Sciatic nerve (tissue), 2 donors: ENCODE results near the gene SPDYE1. TPM values are rescaled to one million over a fixed set of nuclear protein-coding genes. Genes with fewer than 3 reads are reported as not detected.

Source experiments
- ATAC-seq: fragments of 200-7000 bp; cut with Tn5 transposase; one replicate; pipeline ENCODE4 v1.9.1; 2020; ENCODE audit warnings: mild to moderate bottlenecking, moderate library complexity
- DNase-seq: peaks from one replicate; pipeline ENCODE4 v3.0.0-alpha.2; 2020; ENCODE audit warnings: low spot score
- intact Hi-C: fragments of 100-400 bp; cut with DNase I; formaldehyde crosslinking; loops from one replicate; pipeline ENCODE4 v1.14.2; 2022
- microRNA-seq: library from miRNA; unstranded; fragments of <30 nt; microRNA quantifications from one replicate; pipeline ENCODE4 v1.2.0, GENCODE V29; 2020
- total RNA-seq: library from RNA; stranded (reverse); fragmentation: NEBNext Ultra II Directional; extraction: Animal tissue kit (Norgen Biotek cat#: 25700); gene quantifications from one replicate; pipeline ENCODE4 v1.2.1, GENCODE V29; 2021
- donor health status: DM: no; HTN: no; CAD: no.
- donor health status: DM: no; HTN: no; CAD: no.

Gene SPDYE1
- total RNA-seq, 1 donor from 2014 or later = not detected

DNA sequence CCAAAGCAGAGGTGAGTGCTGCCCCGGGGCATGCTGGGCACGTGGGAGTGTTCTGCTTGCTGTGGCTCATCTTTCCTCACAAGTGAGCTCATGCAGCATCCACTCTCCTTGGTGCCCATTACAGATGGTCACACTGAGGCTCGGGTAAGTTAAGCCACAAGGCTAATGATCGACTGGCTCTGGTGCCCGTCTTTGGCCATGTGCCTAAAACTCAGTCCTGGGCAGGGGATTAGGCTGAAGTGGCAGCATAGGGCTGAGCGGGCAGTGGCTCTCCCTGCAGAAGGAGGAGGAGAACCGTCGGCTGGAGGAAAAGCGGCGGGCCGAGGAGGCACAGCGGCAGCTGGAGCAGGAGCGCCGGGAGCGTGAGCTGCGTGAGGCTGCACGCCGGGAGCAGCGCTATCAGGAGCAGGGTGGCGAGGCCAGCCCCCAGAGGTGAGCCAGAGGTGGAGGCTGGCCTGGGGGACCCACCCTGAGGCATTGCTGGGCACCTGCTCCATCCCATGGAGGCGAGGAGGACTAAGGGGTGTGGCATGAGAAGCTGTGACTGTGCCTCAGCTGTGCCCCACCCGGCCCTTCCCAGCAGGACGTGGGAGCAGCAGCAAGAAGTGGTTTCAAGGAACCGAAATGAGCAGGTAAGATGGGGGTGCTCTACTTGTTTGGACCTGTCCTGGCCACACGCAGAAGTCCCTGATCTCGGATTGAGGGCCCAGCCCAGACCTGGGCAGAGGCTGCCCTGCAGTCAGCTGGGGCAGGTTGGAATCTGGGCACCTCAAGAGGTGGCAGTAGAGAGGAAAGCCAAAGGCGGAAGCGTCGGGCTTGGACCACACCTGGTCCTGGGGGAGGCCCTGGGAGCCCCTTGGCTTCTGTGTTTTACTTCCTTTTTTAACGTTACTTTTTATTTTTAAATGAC, 60.4 kb downstream of the SPDYE1 start:
- ATAC-seq (no peak), DNase-seq (peak; percentile 55)

DNA sequence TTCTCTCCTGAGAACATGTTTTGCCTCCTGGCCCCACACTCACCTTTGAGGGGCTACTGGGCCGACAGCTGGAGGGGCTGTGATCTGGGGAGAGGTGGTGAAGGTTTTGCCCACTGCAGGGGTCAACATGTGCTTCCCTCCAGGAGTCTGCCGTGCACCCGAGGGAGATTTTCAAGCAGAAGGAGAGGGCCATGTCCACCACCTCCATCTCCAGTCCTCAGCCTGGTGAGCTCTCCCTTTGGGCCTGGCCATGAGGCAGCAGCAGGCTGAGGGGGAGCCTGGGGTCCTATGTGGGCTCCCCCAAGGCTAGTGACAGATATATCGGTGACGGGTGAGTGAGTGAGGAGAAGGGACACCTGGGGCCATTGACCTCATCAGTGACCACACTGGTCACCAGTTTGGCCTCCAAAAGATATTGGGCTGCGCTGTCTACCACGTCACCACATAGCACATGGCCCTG, 61.1 kb downstream of the SPDYE1 start:
- ATAC-seq (no peak), DNase-seq (peak; percentile 44)
- intact Hi-C loops = no loop called here

More for the DNA sequence above, 60.4 kb downstream of the SPDYE1 start:
- intact Hi-C loops = no loop called here

DNA sequence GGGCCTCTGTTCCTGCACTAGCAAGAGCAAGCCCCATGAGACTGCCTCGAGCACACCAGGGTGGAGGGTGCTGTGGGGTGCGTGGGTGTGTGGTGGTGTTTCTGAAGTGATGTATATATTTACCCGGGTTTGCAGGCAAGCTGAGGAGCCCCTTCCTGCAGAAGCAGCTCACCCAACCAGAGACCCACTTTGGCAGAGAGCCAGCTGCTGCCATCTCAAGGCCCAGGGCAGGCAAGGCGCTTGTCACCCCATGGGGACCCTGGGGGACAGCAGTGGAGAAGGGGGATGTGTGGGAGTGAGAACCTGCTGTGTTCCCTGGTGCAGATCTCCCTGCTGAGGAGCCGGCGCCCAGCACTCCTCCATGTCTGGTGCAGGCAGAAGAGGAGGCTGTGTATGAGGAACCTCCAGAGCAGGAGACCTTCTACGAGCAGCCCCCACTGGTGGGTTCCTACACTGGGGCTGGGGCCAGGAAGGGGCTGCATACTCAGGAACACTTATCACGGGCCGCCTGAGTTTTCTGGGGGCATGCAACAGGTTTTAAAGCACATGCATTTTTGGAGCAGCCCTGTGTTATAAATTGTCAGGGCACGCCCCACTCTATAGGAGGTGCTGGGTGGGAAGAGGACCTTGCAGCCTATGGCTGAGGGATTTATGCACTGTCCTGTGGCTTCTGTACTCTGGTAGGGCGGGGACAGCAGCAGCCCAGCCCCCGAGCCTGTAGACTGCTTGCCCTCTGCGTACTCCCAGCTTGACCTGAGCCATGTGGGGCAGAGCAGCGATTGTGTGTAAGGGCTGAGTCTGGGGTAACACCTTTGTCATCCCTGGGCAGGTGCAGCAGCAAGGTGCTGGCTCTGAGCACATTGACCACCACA, 61.8 kb downstream of the SPDYE1 start:
- intact Hi-C loops = no loop called here
- DNase-seq (peak; percentile 56), ATAC-seq (no peak)

Small RNA genes within 50 kb of the gene (microRNA-seq; reads per million reads assigned to microRNA genes)
- gene MIR6837 = not detected

Other genes with a start within 250 kb of the SPDYE1 start
- 64.4 TPM for gene BLVRA, start 239.2 kb upstream of the SPDYE1 start, total RNA-seq
- 38.0 TPM for gene MRPS24, start 128.4 kb upstream of the SPDYE1 start, total RNA-seq
- gene URGCP, start 91.3 kb upstream of the SPDYE1 start, total RNA-seq = 42.8 TPM
- 19.2 TPM for gene UBE2D4, start 71.5 kb upstream of the SPDYE1 start, total RNA-seq
- 85.1 TPM for gene DBNL, start 46.8 kb downstream of the SPDYE1 start, total RNA-seq
- gene PGAM2, start 67.7 kb downstream of the SPDYE1 start, total RNA-seq = 0.85 TPM
- 25.6 TPM for gene POLM, start 84.6 kb downstream of the SPDYE1 start, total RNA-seq
- 236 TPM for gene AEBP1, start 106.4 kb downstream of the SPDYE1 start, total RNA-seq
- gene POLD2, start 125.7 kb downstream of the SPDYE1 start, total RNA-seq = 67.0 TPM
- gene MYL7, start 143.4 kb downstream of the SPDYE1 start, total RNA-seq = not detected
- gene GCK, start 191.5 kb downstream of the SPDYE1 start, total RNA-seq = 1.9 TPM
- gene YKT6, start 203.1 kb downstream of the SPDYE1 start, total RNA-seq = 51.2 TPM